DMS53 treated with DMSO at 0.1 percent for 48 hours (cell line): ENCODE measurements around the gene CHRNA9.

Source experiments
- DNase-seq: peaks from one replicate; lab custom pipeline; 2025; ENCODE audit not compliant: unreplicated experiment; lab: John Stamatoyannopoulos, UW

CHRNA9 gene

DNA sequence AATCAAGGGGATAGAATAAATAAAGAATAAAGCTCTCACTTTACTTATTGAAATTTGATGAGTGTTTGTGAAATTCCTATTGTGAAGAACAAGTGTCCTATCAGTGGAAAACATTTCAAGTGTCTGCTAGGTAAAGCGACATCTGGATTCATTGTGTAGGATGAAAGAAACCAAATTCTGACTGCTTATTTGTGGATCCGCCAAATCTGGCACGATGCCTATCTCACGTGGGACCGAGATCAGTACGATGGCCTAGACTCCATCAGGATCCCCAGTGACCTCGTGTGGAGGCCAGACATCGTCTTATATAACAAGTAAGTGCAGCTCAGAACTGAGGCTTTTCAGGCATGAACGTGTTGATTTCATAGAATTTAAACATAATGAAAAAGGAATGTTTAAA, 1.9 kb downstream of the CHRNA9 start:
- DNase-seq = peak; percentile 72

DNA sequence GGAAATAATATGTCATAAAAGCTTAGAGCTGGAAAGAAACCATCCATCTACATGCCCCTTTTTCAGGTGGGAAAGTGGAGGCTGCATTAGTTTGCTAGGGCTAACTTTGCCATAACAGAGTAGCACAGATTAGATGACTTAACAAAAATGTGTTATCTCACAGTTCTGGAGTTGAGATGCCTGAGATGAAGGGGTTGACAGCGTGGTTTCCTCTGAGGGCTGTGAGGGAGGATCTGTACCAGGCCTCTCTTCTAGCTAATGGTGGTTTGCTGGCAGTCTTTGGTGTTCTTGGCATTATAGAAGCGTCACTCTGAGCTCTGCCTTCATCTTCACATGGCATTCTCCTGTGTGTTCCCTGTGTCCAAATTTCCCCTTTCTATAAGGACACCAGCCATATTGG, 2.4 kb downstream of the CHRNA9 start:
- no peak for DNase-seq

DNA sequence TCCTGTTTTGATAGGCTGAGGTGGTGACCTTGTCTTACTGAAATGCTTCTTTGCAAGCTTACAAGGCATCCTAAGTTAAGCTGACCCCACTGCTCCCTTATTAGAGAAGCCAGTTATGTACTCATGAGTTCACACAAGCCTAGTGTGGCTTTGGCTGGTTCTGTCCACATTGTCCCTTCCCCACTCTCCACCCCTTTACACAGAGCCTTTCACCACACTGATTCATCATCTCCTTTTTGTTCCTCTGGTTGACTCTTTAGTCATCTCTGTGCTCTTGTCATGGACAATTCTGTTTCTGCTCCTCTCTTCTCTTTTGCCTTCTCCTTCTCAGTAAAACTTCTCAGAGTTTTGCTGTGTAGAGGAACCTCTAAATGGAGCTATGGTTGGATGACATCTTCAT, 4.9 kb downstream of the CHRNA9 start:
- no peak for DNase-seq

DNA sequence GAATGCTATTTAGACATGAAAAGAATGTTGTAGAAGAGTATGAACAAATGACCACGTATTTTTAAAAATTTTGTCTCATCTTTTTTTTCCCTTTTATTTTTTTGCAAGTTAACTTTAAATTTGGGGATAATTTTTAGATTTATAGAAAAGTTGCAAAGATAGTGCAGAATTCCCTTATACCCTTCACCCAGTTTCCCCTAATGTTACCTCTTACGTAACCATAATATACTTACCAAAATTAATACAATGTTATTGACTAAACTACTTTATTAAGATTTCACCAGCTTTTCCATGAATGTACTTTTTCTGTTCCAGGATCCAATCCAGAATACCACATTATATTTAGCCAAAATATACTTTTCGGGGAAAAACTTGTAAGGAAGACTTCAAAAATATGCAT, 12.3 kb downstream of the CHRNA9 start:
- no peak for DNase-seq

DNA sequence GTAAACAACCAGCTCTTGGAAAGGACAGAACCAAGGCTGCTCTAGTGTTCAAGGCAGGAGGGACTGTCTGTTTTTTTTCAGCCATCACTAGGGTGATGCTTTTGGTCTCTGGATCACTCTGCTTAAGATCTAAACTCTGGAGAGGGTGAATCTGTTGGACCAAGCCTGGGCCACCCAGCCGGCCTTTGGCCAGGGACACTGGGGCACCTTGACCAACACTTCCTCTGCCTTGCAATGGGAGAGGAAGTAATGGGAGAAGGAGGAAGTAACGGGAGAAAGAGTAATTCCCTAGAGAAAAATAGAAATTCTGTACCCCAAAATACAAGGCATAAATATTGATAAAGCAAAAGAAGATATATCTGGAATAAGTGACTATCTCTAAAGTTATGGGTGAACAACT, 12.9 kb downstream of the CHRNA9 start:
- no peak for DNase-seq

DNA sequence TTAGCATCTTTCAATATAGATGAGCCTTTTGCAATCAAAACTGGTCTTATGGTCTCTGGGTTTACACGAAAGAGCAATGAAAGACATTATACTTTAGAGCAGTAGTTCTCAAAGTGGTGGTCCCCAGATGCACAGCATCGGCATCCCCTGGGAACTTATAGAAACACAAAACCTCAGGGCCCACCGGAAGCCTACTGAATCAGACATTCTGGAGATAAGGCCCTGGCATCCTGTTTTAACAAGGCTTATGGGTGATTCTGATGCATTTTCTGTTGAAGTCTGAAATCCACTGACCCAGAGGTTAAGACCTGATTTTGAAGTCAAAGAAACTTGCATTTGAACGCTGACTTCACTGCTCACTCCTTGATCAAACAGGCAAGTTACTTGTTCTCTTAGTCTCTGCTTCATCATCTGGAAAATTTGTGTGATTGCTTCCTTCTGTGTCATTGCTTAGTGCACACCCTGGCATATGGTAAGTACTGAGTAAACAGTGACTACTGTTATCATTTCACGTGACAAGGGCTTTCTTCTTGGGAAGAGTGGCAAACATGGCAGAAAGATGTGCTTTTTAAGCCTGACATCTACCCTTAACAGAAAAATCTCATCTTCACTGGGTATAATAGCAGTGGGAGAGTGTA, 14.5 kb downstream of the CHRNA9 start:
- DNase-seq = peak; percentile 87

DNA sequence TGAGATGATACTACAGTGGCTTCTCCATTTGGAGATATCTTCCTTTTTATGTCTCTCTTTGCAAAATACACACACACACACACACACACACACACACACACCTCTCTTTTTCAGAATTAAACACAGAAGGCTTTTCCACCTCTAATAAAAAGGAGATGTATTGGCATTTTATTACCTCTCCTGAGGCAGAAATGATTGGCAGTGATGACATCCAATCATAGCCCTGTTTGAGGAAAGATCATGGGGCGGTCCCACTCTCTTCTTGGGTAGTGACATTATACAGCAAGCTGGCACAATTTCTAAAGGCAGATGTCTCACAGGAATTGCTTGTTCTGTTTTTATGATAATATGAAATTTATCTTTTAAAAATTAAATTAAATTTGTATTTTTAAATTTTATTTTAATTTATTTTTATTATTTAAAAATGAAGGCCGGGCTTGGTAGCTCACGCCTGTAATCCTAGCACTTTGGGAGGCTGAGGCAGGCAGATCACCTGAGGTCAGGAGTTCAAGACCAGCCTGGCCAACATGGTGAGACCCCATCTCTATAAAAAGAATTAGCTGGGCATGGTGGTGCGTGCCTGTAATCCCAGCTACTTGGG, 15.6 kb downstream of the CHRNA9 start:
- DNase-seq = no peak

DNA sequence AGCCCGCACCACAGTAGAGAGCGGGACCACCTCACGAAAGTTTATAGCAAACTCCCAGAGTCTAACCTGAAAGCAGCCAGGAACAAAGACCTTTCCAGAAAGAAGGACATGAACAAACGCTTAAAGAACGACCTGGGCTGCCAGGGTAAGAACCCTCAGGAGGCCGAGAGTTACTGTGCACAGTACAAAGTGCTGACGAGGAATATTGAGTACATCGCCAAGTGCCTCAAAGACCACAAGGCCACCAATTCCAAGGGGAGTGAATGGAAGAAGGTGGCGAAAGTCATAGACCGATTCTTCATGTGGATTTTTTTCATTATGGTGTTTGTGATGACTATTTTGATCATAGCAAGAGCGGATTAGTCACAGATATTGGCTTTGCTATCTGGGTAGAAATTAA, 19.0 kb downstream of the CHRNA9 start:
- no peak for DNase-seq

DNA sequence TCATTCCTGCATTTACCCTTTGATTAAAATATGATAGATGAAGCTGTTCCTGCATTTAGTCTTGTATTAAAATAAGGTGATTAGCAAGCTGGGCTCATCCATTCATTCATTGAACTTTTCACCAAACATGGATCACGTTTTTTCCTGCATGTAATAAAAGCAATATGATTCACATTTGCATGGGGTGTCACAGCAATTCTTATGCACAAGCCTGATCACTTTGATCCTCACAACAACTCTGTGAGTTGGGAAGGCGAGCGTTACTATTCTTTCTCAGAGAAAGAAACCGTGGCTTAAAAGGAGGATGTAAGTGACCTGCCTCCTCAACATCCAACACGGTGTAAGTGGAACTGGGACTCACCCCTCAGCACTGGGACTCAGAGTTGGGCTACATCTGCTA, 20.0 kb downstream of the CHRNA9 start:
- DNase-seq = no peak

DNA sequence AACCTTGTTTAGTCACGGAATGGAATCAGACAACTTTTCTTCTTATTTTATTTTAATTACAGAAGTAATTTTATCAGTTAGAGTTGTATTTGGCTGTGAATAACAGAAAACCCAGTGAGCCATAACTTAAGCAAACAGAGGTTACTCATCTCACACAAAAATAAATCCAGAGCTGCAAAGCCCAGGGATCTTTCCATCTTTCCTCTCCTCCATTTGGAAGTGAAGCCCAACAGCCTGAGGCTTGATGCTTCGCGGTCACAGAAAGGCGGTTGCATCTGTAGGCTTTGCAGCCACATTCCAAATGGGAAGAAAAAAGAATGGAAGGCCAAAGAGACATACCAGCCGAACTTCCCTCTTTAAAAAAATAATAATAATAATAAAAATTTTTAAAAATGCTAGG, 22.6 kb downstream of the CHRNA9 start:
- peak; percentile 59 for DNase-seq

DNA sequence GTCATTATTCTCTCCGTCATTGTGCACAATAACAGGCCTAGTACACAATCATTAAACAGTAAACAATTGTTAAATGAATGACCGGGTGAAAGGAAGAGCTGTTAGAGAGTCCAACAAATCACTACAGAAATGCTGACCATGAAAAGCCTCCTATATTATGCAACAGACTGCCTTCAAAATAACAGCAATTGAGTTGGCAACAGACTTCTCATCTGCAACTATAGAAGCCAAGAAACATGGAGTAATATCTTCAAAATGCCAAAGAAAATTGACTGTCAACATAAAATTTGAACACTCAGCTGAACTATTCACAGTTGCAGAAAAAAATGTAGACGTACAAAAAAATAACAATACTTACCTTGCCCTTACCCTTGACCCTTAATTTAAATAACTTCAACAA, 26.2 kb downstream of the CHRNA9 start:
- DNase-seq = no peak

DNA sequence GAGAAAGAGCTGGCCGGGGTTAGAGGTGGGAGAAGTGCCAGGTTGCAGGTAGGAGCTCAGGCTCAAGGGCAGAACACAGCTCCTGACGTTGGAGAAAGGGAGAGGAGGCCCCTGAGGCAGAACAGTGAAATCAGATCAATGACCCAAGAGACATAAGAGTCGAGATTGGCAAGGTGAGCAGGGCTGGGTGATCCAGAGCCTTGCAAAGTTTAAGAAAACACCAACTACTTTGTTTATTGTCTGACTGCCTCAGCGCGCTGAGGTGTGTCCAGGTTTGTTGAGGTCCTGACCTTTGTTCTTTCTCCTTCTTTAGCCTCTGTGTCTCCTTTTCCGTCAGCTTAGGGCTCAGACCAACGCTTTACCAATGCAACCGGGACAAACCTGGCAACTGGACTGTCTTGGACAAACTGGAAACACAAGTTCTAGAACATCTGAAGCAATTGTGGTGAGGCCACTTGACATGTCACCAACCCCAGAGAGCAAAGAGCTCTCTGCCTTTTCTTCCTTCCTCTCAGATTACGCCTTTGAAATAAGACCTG, 28.3 kb downstream of the CHRNA9 start:
- peak; percentile 81 for DNase-seq

DNA sequence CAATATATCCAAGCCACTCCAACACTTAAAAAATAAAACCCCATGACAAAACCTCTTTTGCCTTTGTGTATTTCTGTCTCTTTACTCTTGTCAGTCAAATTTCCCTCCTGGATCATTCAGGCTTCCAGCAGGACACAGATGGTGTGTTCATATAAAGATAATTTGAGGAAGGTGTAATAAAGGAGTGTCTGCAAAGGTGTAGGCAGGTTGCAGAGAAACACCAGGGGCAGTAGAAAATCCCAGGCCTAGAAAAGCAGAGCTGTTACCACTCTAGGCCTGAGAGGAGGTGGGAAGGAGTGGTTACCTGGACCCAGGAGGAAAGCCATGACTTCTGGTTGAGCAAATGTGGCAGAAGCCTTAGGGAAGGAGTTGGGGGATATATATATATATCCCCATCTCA, 28.8 kb downstream of the CHRNA9 start:
- peak; percentile 81 for DNase-seq

DNA sequence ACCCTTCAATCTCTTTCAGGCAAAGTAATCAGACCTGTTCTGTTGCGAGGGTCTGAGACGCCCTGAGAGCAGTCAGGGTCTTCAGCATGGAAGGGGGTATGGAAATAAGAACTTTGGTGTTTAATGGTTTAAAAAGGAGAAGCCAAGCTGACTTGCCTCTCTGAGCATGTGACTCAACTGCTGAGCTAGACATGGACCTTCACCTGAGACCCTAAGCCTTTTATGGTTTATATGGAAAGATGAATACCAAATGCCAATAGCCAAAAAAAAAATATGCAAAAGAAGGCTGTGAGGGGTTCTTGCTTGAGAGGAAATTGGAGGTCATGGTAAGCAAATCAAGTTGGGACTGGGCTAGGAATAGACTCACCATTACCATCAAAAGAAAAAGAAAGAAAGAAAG, 30.6 kb downstream of the CHRNA9 start:
- no peak for DNase-seq

DNA sequence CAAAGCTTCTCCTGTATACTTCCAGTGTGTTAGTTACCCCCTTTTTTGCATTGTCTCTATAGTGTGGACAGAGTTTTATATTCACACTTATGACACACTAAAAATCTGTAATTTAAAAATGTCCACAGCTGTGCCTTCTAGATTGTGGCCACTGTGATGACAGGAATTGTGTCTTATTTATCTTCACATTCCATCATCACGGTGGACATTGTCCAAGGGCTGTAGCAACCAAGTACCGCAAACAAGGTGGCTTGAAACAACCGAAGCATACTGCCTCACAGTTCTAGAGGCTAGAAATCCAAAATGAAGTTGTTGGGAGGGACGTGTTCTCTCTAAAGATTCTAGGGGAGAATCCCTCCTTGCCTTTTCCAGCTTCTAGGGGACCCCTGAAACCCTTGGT, 32.3 kb downstream of the CHRNA9 start:
- DNase-seq = no peak

DNA sequence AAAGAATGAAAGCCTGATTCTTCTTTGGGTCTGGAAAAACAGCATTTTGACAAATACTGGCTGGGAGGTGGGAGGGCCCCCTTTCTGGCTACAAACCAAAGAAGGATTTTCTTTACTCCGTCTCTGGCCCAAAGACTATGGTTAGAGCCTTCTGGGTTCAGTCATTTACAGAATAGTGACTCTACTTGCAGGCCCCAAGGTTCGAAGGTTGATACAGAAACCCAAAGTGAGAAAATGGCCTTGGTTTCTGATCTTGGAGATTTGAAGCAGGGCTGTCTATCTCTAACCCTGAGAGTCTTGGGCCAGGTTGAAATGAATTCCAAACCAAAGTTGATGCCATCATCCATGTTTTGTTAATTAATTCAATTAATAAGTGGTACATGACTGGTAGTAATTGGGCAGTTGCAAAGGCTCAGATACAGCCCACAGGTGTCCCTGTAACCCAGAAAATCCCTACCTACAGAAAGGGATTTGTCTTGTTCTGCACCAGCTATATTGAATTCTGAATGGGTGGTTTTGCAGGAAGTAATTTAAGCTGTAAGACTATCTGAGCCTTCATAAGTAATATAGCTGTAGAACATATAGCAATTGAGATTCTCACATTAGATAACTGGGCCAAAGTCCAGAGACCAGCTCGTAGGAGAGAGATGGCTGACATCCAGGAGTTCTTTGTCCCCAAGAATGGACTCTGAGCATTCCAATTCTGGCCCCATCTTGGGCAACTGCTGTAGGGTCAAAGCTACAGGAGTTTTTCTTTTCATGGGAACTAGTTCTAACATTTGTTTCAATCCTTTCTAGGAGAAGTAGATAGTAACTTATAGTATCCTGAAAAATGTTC, 34.5 kb downstream of the CHRNA9 start:
- peak; percentile 50 for DNase-seq

DNA sequence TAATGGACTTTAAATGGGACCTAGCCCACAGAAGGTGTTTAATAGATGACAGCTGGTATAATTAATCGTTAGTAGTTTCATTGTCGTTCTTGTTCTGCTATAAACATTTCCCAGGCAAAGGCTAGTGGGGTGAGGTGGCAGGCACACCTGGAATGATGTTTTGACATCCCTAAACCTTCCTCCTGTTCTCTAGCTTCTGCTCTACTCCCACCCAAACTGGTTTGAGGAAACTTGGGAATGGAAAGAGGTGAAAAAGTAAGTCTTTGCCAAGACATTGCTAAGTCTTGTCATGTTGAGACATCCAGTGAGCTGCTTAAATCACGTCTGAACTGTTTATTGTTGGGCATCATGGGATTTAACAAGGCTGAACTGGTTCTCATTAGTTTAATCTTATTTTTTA, 37.5 kb downstream of the CHRNA9 start:
- DNase-seq = no peak

DNA sequence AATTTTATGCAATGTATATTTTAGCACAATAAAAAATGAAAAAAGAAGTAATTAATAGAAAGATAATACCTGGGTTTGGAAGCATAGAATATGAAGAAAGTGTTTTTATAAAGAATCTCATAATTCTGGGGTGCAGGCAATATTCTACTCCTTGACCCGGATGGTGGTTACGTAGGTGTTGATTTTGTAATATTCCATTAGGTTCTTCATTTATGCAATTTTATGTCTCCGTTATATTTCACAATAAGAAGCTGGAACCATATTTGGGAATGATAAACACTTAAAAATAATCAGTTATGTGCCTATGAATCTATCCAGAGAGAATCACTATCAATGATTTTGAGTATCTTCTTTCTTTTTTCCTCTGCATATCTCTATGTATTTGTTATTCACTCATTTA, 38.5 kb downstream of the CHRNA9 start:
- DNase-seq = no peak

DNA sequence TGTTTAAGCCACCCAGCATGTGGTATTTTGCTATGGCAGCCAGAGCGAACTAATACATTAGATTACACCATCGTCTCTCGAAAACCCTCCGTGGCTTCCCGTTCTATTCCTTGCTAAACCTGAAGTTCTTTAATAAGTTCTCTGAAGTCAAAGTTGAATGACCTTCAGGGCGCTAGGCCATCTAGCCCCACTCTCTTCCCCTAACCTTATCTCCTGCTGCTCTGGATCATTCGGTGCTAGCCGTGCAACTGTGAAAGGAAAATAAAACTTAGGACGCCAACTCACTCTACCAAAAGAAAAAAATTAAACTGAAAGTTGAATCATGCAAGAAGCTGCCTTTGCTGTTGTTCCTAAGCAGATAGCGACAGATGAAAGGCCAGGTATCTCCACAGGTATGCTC, 40.0 kb downstream of the CHRNA9 start:
- DNase-seq = no peak

DNA sequence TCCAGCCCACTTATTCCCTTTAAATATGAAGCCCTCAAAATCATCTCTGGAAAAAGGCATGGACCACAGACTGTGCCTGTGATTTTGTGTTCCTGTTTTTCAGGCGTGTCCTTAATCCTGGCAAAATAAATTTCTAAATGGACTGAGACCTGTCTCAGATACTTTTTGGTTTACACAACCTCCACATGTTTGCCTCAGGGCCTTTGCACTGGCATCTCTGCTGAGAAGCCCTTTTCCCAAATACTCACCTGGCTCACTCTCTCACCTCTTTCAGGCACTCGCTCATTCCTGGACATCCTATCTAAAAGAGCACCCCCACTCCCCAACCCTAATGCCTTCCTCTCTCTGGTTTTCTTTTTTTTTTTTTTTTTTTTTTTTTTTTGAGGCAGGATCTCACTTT, 40.5 kb downstream of the CHRNA9 start:
- DNase-seq = no peak

DNA sequence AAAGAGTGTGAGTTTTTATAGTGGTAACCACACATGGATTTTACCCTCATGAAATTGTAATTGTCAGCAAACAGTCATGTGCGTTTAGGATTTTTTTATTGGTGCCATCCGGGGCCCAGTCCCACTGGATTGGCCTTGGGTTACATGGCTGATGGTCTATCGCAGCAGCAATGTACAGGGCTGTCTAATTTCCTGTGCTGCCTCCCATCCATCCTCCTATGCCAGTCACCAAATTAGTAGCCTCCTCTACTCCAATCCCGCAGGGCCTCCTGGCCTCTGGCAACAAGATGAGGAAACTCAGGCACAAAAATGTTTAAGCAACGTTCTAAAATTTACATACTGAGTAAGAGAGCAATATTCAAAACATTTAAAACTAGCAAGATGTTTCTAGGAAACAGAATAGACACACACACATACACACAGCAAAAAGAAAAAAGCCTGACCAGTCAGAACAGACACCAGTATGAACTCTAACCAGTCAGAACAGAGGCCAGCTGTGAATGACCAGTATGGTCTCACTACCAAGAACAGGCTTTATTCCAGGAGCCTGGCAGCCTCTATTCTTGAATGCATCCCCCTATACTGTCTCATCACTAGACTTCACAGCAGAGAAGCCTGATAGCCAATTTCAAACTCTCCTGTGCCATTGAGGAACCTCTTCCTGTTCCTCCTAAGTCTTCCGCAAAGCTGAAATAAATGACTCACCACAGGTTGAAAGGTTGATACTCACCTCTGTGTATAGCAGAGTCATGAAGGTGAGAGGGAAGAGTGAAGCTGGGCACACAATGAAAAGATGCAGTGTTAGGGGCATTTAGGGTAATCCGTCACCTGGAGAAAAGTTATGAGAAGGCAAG, 42.6 kb downstream of the CHRNA9 start:
- DNase-seq = peak; percentile 75
